COR-L47 (cell line): ENCODE results near the gene ZNF160.
"Not testable (repeated sequence)": the region's sequence is repeated elsewhere in the genome, so short reads cannot be mapped to it uniquely, and the experiment has no call there.

Experiments used
- DNase-seq: peaks from one replicate; lab custom pipeline; 2025; lab: John Stamatoyannopoulos, UW

Gene ZNF160

DNA sequence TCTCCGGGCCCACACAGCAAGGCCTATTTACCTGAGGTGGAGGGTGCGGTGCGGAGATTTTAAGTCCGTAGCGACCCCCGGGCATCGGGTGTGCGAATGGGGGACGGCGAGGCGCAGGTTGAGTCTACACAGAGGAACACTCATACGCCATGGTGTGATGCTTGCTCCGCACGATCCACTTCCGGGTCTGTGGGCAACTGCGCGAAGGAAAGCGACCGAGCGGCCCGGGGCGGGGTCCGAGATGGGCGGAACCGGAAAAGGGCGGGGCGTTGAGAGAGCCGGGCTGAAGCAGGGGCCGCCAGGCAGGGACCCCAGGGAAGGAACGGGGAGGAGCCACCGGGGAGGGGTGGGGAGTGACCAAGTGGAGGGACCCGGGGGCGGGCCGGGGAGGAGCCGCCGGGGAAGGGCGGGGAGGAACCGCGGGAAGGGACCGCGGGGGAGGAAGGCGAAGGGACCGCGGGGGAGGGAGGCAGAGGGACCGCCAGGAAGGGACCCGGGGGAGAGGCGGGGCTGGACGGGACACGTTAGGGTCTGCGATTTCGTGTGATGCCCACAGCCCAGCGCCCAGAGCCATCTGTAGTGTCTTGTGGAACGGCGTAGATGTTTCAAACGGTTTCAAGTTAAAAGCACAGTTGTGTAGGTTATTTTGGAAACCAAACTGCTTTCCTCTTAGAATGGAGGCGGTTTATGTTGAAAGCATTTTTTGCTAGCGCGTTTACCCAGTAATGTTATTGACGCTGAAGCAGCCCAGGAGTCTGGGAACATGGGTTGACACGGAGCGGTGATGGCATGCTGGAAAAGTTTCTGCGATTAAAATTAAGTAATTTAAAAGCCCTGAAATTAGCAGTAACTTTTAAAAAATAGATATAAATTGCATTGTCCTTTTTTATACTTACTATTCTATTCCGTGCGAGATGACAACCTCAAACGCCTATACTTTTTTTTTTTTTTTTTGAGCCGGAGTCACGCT is at the start of gene ZNF160:
ZNF160 (minus strand) TSS at position 189 of the 970 bp plus-strand sequence. CDS start 17,146 bp downstream, outside the sequence.
- DNase-seq: peak; percentile 94

DNA sequence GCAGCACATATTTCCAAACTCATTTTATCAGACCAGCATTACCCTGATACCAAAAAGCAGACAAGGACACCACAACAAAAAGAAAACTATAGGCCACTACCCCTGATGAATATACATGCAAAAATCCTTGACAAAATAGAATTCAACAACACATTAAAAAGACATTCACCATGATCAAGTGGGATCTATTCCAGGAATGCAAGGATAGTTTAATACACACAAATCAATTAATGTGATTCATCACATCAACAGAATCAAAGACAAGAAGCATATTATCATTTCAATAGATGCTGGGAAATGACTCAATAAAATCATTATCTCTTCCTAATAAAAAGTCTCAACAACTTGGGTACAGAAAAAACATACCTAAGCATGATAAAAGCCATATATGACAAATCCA is 44.4 kb upstream of the ZNF160 start:
- DNase-seq: no peak

DNA sequence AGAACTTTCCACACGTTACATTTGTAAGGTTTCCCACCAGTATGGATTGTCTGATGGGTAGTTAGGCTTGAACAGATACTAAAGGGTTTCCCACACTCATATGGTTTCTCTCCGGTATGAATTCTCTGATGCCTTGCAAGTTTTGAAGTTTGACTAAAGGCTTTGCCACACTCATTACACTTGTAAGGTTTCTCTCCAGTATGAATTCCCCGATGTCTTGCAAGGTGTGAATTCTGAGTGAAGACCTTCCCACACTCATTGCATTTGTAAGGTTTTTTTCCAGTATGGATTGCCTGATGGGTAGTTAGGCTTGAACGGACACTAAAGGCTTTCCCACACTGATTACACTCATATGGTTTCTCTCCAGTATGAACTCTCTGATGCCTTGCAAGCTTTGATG is 37.1 kb upstream of the ZNF160 start:
- no peak for DNase-seq

DNA sequence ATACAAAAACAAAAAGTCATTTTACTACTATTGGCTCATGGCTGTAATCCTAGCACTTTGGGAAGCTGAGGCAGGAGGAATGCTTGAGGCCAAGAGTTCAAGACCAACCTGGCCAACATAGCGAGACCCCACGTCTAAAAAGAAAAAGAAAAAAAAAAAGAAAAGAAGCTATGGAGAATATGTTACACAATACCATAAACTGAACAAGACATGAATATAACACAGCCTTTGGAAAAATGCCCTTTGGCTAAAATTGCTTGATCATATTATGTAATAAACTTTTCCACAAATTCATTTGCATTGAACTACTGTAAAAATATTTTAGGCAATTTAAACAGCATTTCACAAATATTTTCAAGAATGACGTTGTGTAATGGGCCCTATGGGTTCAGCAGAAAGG is 33.2 kb upstream of the ZNF160 start:
- DNase-seq: no peak

DNA sequence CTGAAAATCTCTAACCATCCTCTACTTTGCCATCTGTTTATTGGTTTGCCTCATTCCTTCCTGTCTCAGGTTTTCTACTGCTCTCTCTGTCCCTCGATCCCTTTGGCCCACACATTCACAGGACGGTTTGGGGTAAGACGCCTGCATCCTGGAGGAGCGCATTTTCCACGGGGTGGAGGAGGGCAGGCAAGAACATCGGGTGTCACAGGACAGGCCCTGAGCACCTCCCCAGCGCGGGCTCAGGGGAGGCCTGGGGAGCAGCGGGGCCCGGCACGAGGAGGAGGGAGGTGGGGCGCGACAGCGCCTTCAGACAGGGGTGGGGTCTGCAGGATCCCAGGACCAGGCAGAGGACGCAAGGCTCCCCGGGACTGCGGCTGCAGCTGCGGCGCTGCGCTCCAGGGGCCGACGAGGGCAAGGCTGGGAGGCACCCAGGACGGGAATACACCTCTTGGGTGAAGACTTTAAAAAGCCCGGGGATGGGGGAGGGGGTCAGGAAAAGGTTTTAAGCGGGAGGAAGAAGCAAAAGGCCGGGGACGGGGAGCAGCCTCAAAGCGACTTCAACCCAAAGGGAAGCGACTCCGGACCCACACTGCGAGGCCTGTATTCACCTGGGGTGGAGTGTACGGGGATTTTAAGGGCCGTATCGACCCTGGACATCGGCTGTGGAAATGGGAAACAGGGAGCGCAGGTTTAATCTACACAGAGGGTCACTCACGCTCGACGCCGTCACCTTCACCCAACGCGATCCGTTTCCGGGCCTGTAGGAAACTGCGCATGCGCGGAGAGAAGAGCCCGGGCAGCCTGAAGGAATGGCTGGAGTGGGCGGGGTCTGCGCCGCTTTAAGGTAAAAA is 29.1 kb upstream of the ZNF160 start, which contains the start of gene ZNF415:
ZNF415 (minus strand) TSS at position 770 of the 851 bp plus-strand sequence. CDS start 10,234 bp downstream, outside the sequence.
- DNase-seq: peak; percentile 2

DNA sequence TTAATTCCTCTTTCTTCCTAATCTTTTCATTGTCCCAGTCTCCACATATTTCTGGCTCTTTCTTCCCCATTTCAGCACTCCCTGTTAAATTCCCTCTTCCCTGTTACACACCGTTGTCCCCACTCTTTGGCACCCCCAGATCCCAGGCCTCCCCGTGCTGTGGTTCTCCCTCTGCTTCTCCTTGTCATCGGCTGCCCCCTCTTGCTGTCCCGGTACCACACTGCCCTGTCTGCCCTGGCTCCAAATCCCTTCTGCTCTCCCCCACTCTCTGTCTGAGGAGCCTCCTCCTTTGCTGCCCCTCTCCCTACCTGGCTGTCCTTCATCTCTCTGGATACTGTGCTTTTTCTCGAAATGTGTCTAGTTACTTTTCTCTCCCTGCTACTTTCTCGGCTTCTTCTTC is 28.5 kb upstream of the ZNF160 start:
- no peak for DNase-seq

DNA sequence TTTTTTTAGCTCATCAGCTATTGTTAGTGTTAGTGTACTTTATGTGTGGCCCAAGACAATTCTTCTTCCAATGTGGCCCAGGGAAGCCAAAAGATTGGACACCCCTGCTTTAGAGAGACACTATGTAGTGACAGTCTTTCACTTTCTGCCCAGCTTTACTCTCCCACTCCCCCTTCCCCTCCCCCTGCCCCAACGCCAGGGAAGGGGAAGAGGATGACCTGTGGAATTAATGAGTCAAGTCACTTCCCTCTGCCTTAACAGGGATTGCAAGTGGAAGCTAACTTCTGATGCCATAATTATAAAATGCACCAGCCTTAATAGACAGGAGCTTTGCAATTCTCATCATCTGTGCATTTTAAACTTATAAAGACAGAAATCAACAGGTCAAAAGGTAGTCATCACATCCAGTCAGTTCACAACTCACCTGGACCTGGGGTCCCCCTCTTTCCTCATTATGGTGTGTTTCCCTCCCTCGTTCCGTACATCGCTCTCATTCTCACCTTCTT is 27.9 kb upstream of the ZNF160 start:
- DNase-seq: no peak

DNA sequence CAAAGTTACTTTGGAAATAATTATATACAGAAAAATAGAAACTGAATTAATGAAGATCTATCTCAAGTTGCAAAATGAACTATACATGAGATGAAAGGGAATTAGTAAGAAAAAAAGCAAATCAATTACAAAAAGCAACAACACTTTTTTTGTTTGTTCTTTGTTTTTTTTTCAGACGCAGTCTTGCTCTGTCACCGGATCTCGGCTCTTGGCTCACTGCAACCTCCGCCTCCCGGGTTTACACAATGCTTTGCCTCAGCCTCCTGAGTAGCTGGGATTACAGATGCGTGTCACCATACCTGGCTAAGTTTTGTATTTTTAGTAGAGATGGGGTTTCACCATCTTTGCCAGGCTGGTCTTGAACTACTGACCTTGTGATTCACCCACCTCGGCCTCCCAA is 27.3 kb upstream of the ZNF160 start:
- DNase-seq: no peak

DNA sequence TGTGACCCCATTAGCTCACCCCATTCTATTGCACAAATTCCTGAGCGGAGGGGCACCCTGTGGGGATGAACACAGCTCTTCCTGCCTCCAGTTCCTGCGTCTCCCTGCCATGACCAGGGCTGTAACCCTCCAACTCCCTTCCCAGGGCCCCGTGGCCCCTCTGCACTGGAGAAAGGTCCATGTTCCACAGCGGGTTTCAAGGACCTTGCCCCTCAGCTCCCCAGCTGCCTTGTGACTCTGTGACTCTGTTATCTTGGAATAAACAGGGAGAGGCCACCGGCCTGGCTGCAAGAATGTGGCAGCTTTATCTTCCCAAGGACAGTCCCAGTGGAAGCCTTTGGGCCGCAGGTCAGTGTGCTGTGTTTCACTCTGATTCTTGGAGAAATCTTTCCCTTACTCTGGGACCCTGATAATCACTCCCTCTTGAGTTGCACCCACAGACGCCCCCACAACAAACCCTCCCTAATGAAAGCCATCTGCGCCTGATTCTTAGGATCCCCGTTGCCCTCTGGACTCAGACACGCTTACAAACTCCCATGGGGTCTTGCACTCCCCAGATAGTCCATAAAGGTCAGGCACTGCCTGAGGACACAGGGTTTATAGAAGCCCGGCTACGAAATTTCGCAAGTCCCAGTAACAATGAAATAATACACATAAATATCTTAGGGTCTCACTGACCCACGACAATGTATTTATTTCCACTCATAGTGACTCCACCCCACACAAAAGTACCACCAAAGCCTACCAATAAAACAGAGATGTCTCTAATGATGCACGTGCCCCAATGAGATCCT is 23.7 kb upstream of the ZNF160 start:
- DNase-seq: not testable (repeated sequence)

DNA sequence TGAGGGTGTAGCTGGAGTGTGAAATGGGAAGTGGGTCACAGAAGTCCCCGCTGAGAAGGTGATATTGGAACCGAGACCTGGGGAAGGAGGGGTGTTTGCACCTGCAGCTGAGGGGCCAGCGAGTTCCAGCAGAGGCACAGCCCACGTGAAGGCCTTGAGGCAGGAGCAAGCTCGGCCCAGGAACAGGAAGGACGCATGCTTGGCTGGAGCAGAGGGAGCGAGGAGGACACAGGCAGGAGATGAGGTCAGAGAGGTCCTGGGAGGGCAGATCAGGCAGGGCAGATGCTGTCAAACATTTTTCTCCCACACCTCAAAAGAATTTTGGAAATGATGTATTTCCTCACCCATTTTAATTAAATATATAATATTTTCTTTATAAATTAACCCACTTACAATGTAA is 20.2 kb upstream of the ZNF160 start:
- DNase-seq: no peak

DNA sequence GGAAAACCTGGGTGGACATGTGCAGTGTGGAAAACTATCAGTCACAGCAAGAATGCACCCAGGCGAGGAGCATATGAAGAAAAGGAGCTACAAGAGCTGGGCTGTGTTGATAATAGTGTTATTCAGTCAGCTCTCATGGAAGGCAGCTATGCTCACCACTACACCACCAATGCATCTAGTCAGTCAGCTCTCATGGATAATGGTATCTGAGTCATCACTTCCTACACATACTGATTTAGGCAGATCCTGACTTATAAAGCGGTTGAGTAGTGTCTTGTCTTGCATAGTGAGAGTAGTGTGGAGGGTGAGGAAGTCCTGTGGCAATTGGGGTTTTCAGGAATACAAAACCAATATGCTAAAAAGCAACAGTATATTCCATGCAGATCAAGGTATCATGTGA is 9.1 kb upstream of the ZNF160 start:
- no peak for DNase-seq

DNA sequence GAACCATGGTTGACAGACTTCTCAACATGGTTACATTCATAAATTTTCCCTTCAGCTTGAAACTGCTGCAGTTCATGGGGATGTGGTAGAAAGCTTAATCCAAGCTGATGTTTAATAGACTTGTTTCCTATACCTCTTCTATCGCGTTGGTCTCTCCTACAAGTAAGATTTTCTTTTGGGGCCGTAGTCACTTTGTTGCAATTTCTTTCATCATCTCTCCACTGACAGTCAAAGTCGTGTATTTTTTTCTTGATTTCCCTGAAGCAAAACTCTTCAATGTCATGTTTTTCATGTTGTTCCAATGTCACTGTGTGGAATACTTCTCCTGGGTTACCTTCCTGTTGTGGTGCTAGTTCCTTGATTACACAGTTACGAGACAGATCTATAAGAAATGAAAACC is 6.3 kb upstream of the ZNF160 start:
- no peak for DNase-seq

DNA sequence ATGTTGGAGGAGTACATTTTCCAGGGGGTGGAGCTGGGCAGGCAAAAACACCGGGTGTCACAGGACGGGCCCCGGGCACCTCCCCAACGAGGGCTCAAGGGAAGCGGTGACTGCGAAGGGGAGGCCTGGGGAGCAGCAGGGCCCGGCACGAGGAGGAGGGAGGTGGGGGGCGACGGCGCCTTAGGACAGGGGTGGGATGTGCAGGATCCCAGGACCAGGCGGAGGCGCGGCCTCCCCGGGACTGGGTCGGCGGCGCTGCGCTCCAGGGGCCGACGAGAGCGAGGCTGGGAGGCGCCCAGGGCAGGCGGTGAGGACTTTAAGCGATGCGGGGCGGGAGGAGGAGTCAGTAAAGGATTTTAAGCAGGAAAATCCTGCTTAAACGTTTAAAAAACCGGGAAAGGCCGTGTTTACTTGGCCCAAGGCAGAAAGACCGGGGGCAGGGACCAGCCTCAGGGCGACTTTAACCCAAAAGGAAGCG is 427 bp downstream of the ZNF160 start:
- DNase-seq: no peak

DNA sequence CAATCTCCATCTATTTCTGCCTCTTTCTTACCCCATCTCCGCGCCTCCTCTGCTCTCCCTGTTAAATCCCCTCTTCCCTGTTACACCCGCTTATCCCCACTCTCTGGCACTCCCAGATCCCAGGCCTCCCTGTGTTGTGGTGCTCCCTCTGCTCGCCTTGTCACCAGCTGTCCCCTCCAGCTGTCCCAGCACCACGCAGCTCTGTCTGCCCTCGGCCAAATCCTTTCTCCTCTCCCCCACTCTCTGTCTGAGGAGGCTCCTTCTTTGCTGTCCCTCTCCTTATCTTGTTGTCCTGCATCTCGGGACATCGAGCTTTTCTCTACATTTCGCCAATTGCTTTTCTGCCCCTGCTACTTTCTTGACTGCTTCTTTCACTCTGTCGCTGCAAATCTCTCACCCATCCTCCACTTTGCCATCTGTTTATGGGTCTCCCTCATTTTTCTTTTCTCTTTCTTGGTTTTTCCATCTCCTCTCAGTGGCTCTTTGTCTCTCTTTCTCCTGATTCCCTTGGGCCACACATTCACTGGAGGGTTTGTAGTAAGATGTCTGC is 941 bp downstream of the ZNF160 start:
- no peak for DNase-seq

DNA sequence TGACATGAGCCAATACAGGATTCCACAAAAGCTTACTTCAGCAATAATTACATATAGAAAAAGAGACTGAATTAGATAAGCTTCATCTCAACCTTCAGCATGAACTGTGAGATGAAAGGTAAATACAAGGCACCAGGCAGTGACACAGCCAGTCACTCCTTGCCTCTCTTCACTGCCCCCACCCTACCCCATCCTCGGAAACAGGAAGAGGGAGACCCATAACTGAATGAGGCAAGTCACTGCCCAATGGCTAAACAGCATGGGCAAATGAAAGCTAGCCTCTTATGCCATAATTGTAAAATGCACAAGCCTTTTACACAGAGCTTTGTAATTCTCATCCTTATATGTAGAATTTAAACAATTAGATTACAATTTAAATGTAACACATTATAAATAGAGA is 1.7 kb downstream of the ZNF160 start:
- no peak for DNase-seq

DNA sequence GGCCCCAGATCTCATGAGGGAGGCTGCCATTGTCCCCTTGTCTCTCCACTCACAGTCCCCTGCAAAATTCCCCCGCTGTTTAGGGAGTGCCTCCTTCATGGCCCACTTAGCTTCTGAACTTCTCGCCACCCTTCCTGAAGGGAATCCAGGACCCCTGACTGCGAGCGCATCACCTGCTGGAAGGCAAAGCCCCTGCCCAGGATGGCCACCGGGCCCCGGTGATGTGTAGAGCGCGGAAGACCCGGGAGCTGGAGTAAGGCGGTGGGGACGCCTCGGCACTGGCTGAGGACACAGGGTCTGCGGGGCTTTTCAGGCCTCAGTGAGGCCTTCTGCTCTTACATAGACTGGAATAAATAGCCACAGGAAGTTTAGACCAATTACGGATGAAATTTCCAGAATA is 4.7 kb downstream of the ZNF160 start:
- DNase-seq: not testable (repeated sequence)

DNA sequence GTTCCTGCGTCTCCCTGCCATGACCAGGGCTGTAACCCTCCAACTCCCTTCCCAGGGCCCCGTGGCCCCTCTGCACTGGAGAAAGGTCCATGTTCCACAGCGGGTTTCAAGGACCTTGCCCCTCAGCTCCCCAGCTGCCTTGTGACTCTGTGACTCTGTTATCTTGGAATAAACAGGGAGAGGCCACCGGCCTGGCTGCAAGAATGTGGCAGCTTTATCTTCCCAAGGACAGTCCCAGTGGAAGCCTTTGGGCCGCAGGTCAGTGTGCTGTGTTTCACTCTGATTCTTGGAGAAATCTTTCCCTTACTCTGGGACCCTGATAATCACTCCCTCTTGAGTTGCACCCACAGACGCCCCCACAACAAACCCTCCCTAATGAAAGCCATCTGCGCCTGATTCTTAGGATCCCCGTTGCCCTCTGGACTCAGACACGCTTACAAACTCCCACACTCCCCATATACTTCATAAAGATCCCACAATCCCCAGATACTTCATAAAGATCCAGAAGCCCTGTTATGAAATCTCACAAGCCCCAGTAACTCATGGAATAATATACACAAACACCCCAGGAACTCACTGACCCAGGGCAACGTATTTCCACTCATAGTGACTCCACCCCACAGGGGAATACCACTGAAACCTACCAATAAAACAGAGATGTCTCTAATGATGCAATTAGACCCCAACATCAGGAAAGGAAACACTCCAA is 6.1 kb downstream of the ZNF160 start:
- DNase-seq: not testable (repeated sequence)

DNA sequence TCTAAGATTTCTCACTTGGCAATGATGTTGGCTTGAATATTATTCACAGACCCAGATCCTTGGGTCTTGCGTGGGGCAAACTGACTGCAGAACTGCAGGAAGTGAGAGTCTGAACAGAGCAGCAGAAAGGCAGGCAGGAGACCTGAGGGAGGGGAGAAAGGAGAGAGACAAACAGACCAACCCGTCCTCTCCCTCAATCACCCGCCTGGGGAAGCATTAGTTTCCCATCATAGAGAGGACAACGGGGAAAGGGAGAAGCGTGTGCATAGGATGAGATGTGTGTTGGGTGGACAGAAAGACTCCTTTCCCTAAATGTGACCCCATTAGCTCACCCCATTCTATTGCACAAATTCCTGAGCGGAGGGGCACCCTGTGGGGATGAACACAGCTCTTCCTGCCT is 6.6 kb downstream of the ZNF160 start:
- DNase-seq: not testable (repeated sequence)

DNA sequence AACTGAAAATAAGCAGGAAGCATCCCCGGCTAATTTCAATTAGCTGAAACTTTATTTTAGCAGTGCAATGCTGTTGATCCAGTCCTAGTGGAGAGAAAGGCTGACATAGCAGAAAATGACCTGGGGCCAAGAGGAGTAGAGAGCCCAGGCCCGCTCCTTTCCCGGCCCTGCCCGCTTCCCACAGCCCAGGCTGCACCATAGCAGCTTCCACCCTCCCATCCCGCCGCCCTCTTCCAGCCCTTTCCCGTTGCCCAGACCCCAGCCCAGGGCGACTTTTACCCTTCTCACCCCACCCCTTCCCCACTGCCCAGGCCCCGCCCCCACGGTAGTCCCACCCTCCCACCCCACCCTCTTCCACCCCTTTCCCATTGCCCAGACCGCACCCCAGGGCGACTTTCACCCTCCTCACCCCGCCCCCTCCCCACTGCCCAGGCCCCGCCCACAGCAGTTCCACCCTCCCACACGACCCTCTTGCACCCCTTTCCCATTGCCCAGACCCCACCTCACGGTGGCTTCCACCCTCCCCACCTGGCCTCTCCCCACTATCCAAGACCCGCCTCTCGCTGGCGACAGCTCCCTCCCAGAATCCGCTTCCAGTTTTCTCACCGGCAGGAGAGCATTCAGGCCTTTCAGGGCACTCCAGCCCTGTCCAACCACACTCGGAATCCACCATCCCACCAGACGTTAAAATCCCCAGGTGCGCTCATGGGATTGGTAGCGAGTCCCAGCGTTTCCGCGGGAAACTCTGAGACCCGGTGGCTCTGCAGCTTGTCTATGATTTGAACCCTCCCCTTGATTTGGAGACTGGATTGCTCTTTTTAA is 8.3 kb downstream of the ZNF160 start:
- DNase-seq: no peak

DNA sequence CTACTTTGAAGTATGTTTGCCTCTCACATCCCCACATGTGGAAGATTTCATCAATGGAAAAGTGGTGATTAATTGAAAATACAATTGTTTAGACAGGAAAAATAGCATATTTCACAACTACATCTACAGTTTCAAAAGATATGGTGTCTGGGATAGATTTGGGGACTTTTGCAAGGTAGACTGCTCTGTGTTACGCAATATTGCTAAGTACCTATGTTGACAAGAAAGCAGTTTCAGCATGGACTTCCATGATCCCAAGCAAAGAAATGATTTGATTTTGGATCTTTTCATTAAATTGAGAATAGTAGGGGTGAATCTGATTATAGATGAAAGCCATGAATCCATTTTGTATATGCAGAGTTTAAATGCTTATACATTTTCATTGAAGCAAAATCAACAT is 10.5 kb downstream of the ZNF160 start:
- DNase-seq: no peak
